Measurements from ENCODE around the gene ADAP1. TPM values are rescaled to one million over a fixed set of nuclear protein-coding genes. Genes with fewer than 3 reads are reported as not detected.

The ADAP1 gene
- total RNA-seq, 2 experiments from 2014 or later, result 2.4 to 7.0 TPM

GRCh38 chr7:952548-953441, 1.7 kb downstream of the ADAP1 start:
- Histone ChIP-seq H3K79me2 (ENCODE audit: insufficient read depth, low read depth, low read length) (no peaks in the 10 kb centered on the region), H3K9me2 (ENCODE audit: insufficient read depth, low read length) (no peaks in the 10 kb centered on the region), H2AFZ (ENCODE audit: low read length) (no peak overlapping the region), H3K4me1 (ENCODE audit: insufficient read depth, low read length, poor library complexity, severe bottlenecking) (peaks cover 26% of the 10 kb centered on the region), H3K9me3 (ENCODE audit: low read length) (no peaks in the 10 kb centered on the region), H3K4me2 (ENCODE audit: low read length) (no peak overlapping the region), H3K36me3 (ENCODE audit: insufficient read depth, low read length) (no peaks in the 10 kb centered on the region), H4K20me1 (ENCODE audit: insufficient read depth, low read length) (no peaks in the 10 kb centered on the region), H3K4me3 (ENCODE audit: low read depth, low read length, poor library complexity, severe bottlenecking) (no peak overlapping the region), H3K27ac (ENCODE audit: low read depth, low read length, poor library complexity, severe bottlenecking) (no peak overlapping the region)
- BruUV-seq (replicated peaks), result no TSS peak
- TF ChIP-seq, protein P1, sequence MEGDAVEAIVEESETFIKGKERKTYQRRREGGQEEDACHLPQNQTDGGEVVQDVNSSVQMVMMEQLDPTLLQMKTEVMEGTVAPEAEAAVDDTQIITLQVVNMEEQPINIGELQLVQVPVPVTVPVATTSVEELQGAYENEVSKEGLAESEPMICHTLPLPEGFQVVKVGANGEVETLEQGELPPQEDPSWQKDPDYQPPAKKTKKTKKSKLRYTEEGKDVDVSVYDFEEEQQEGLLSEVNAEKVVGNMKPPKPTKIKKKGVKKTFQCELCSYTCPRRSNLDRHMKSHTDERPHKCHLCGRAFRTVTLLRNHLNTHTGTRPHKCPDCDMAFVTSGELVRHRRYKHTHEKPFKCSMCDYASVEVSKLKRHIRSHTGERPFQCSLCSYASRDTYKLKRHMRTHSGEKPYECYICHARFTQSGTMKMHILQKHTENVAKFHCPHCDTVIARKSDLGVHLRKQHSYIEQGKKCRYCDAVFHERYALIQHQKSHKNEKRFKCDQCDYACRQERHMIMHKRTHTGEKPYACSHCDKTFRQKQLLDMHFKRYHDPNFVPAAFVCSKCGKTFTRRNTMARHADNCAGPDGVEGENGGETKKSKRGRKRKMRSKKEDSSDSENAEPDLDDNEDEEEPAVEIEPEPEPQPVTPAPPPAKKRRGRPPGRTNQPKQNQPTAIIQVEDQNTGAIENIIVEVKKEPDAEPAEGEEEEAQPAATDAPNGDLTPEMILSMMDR (conservative IDR thresholded peaks at IDR 0.05; ENCODE audit: low read length), result no peak
- no peak for TF ChIP-seq EZH2phosphoT487 (IDR thresholded peaks at IDR 0.05; ENCODE audit: borderline replicate concordance, low read depth, low read length)
- POLR2A ChIA-PET, result no interaction called here
- DNase-seq (ENCODE audit: low spot score), result no peak
- CTCF ChIA-PET (ENCODE audit: unreplicated experiment), result no interaction called here
- intact Hi-C loops (cut with micrococcal nuclease; ENCODE audit: unreplicated experiment), result loop anchor here (5.0 kb wide), 1 partner anchor 40 kb away; no protein-coding TSS in a partner anchor

DNA sequence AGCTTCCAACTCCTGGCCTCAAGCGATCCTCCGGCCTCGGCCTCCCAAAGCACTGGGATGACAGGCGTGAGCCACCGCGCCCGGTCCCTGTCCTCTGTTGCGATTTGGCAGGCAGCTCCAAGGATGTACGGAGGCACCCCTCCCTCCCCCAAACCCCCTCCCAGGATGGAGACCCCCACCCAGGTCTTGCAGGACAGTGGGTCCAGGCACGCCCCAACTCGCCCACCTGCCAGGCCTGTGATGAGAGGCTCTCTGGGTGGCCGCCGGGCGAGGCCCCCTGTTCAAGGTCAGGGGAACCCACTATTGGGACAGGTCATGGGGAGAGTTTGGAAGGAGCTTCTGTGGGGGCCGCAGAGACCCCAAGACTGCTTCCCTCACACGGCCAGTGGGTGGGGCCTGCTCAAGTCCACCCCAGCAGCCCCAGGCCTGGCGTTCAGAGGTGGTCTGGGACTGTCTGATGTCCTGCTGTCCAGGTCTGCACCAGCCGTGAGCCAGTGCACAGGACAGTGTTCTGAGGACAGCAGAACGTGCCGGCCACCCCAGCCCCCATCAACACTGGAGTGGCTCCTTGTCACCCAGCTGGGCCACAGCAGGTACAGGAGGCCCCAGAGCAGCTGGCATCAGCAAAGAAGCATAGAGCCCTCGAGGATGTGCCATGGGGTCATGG, 2.5 kb downstream of the ADAP1 start:
- POLR2A ChIA-PET, result no interaction called here
- TF ChIP-seq, protein P1 (conservative IDR thresholded peaks at IDR 0.05; ENCODE audit: low read length), result no peak
- TF ChIP-seq EZH2phosphoT487 (IDR thresholded peaks at IDR 0.05; ENCODE audit: borderline replicate concordance, low read depth, low read length), result no peak
- no peak for DNase-seq (ENCODE audit: low spot score)
- Histone ChIP-seq H3K79me2 (ENCODE audit: insufficient read depth, low read depth, low read length) (no peaks in the 10 kb centered on the region), H3K36me3 (ENCODE audit: insufficient read depth, low read length) (no peaks in the 10 kb centered on the region), H3K4me1 (ENCODE audit: insufficient read depth, low read length, poor library complexity, severe bottlenecking) (peaks cover 24% of the 10 kb centered on the region), H3K27ac (ENCODE audit: low read depth, low read length, poor library complexity, severe bottlenecking) (no peak overlapping the region), H3K4me2 (ENCODE audit: low read length) (no peak overlapping the region), H2AFZ (ENCODE audit: low read length) (no peak overlapping the region), H3K9me2 (ENCODE audit: insufficient read depth, low read length) (no peaks in the 10 kb centered on the region), H4K20me1 (ENCODE audit: insufficient read depth, low read length) (no peaks in the 10 kb centered on the region), H3K9me3 (ENCODE audit: low read length) (no peaks in the 10 kb centered on the region), H3K4me3 (ENCODE audit: low read depth, low read length, poor library complexity, severe bottlenecking) (no peak overlapping the region)
- CTCF ChIA-PET (ENCODE audit: unreplicated experiment), result no interaction called here
- BruUV-seq (replicated peaks), result no TSS peak
- intact Hi-C loops (cut with micrococcal nuclease; ENCODE audit: unreplicated experiment), result loop anchor here (5.0 kb wide), 1 partner anchor 40 kb away; no protein-coding TSS in a partner anchor

All from OCI-LY7 (cell line).